NB4 (cell line): ENCODE measurements around the gene PHGDH.

Experiments
- CTCF ChIP-seq: IDR thresholded peaks from one replicate; pipeline ENCODE4 v1.5.1; 2012; ENCODE audit warnings: low read depth, low read length
- MYC ChIP-seq: IDR thresholded peaks from 2 replicates; pipeline ENCODE4 v1.6.1; 2011; ENCODE audit warnings: low read depth, low read length
- POLR2A ChIP-seq: IDR thresholded peaks from 2 replicates; pipeline ENCODE4 v1.6.1; 2011; ENCODE audit warnings: mild to moderate bottlenecking; ENCODE audit not compliant: insufficient read length; ENCODE audit errors: extremely low read depth
- TF ChIP-seq, protein P1 (sequence below): IDR thresholded peaks from 2 replicates; pipeline ENCODE4 v1.6.1; 2011; ENCODE audit warnings: low read depth, low read length

DNA sequence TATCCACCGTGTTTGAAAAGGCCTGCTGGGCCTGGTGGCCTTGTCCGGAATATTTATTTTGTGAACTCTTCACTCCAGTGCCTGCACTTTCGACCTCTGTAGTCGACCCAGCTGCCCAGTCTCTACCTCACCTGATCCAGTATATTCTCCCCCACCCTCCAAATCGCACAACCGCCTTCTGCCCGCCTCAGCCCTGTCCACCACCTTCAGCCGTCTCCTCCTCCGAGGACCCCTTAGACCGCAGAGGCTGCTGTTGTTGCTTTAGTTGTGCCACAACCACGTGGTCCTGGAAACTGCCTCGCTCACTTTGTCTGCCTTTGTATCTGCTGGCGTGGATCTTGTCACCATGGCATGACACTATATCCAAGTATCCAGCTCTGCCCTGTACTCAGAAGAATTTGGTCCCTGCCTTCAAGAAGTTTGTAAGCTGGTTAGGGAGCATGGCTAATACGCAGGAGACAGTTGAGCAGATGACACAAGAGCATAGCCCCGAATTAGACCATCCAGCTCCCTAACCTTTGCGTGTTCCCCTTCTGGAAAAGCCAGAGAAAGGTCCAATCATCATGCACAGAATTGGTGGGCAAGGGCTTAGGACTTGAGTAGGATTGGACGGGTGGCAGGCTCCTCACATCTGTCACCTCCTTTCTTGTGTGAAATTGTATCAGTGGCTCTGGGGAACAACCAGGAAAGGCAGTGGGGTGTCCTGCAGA, 1.5 kb downstream of the PHGDH start:
- TF ChIP-seq POLR2A (no peak), CTCF (no peak), MYC (peak; percentile 16; the same call in 1 of the 2 replicates)
- TF ChIP-seq, protein P1, sequence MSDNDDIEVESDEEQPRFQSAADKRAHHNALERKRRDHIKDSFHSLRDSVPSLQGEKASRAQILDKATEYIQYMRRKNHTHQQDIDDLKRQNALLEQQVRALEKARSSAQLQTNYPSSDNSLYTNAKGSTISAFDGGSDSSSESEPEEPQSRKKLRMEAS = peak; percentile 89
